HCEC 1CT (cell line): ENCODE measurements around the gene PDLIM7.

Experiments used
- DNase-seq: peaks from one replicate; pipeline ENCODE4 v3.0.0-alpha.2; 2017

The PDLIM7 gene

GRCh38 chr5:177472460-177473442 is 24.7 kb downstream of the PDLIM7 start:
- no peak for DNase-seq

- peak; percentile 91 for DNase-seq
Measured at GRCh38 chr5:177471610-177472356, 25.6 kb downstream of the PDLIM7 start.

GRCh38 chr5:177470759-177471536 is 26.5 kb downstream of the PDLIM7 start:
- peak; percentile 78 for DNase-seq

GRCh38 chr5:177469750-177470525 is 27.5 kb downstream of the PDLIM7 start:
- no peak for DNase-seq

- DNase-seq: no peak
Measured at GRCh38 chr5:177468685-177469628, 28.4 kb downstream of the PDLIM7 start.

GRCh38 chr5:177468329-177468684 is 29.1 kb downstream of the PDLIM7 start:
- DNase-seq: no peak

GRCh38 chr5:177467436-177467835 is 30.0 kb downstream of the PDLIM7 start:
- DNase-seq: no peak

GRCh38 chr5:177466861-177467260 is 30.5 kb downstream of the PDLIM7 start:
- DNase-seq: no peak

GRCh38 chr5:177465044-177465443 is 32.4 kb downstream of the PDLIM7 start:
- DNase-seq: no peak

- DNase-seq: no peak
Measured at GRCh38 chr5:177462021-177462670, 35.3 kb downstream of the PDLIM7 start.

GRCh38 chr5:177459819-177460628 is 37.4 kb downstream of the PDLIM7 start:
- DNase-seq: no peak

GRCh38 chr5:177459357-177459756 is 38.0 kb downstream of the PDLIM7 start:
- no peak for DNase-seq

- peak; percentile 47 for DNase-seq
Measured at GRCh38 chr5:177458912-177459350, 38.5 kb downstream of the PDLIM7 start.

- no peak for DNase-seq
Measured at GRCh38 chr5:177457852-177458681, 39.3 kb downstream of the PDLIM7 start.

- DNase-seq: peak; percentile 98
Measured at GRCh38 chr5:177456976-177457851, 40.2 kb downstream of the PDLIM7 start.

GRCh38 chr5:177456591-177456964 is 40.8 kb downstream of the PDLIM7 start:
- DNase-seq: no peak
